ENCODE results near the gene CLEC4E. TPM values are rescaled to one million over a fixed set of nuclear protein-coding genes. Genes with fewer than 3 reads are reported as not detected.

CLEC4E gene
- polyA plus RNA-seq, 1 donor (not counting 4 experiments of a cell fraction or from before 2014, with no cell fraction given): not detected

- no peak for DNase-seq (ENCODE audit: low read depth, low spot score)
- Histone ChIP-seq H3K4me1 (ENCODE audit: control insufficient read depth, extremely low read depth, insufficient read depth, low read length) (no peaks in the 10 kb centered on the region), H3K4me2 (ENCODE audit: control insufficient read depth, extremely low read depth, insufficient read depth, low read depth, low read length) (no peak overlapping the region), H3K9ac (ENCODE audit: control insufficient read depth, extremely low read depth, insufficient read depth, low read length) (no peak overlapping the region), H3K4me3 (ENCODE audit: control insufficient read depth in 2 of 3, extremely low read depth in 1 of 3, insufficient read depth in 2 of 3, low read depth in 1 of 3, low read length in 3 of 3) (no peak overlapping the region), H3K27ac (ENCODE audit: control insufficient read depth, insufficient read depth, low read length) (no peak overlapping the region), H3K79me2 (ENCODE audit: control insufficient read depth, insufficient read depth, low read length) (no peaks in the 10 kb centered on the region), H3K27me3 (ENCODE audit: control insufficient read depth, extremely low read depth, insufficient read depth, low read length) (no peaks in the 10 kb centered on the region), H3K9me3 (ENCODE audit: control insufficient read depth, low read depth, low read length) (no peaks in the 10 kb centered on the region), H4K20me1 (ENCODE audit: control insufficient read depth, extremely low read depth, insufficient read depth, low read length) (no peaks in the 10 kb centered on the region), H3K36me3 (ENCODE audit: control insufficient read depth in 2 of 2, extremely low read depth in 1 of 2, insufficient read depth in 2 of 2, low read length in 2 of 2) (no peaks in the 10 kb centered on the region), H2AFZ (ENCODE audit: control insufficient read depth, low read length) (no peak overlapping the region), H3K9me1 (ENCODE audit: control insufficient read depth, extremely low read depth, insufficient read depth, low read length) (no peaks in the 10 kb centered on the region)
- TF ChIP-seq EZH2 (IDR thresholded peaks at IDR 0.05; ENCODE audit: low read length) (no peak), CTCF (optimal IDR thresholded peaks at IDR 0.05 in 1 of 3, IDR thresholded peaks at IDR 0.05 in 1 of 3, conservative IDR thresholded peaks at IDR 0.05 in 1 of 3; ENCODE audit: extremely low read depth in 1 of 3, insufficient read depth in 2 of 3, low read length in 3 of 3) (no peak)
- dilution Hi-C loops (cut with MboI; ENCODE audit: extremely low pct_ligation_motif_present, low sequenced_read_pairs): no loop called here
- no peak for FAIRE-seq
These were observed 47.6 kb downstream of the CLEC4E start for GRCh38 chr12:8493084-8493483.

- no peak for TF ChIP-seq CTCF (optimal IDR thresholded peaks at IDR 0.05 in 1 of 3, IDR thresholded peaks at IDR 0.05 in 1 of 3, conservative IDR thresholded peaks at IDR 0.05 in 1 of 3; ENCODE audit: extremely low read depth in 1 of 3, insufficient read depth in 2 of 3, low read length in 3 of 3)
- no peak for TF ChIP-seq EZH2 (IDR thresholded peaks at IDR 0.05; ENCODE audit: low read length)
- Histone ChIP-seq H3K9ac (ENCODE audit: control insufficient read depth, extremely low read depth, insufficient read depth, low read length) (no peak overlapping the region), H3K4me2 (ENCODE audit: control insufficient read depth, extremely low read depth, insufficient read depth, low read depth, low read length) (no peak overlapping the region), H3K4me3 (ENCODE audit: control insufficient read depth in 2 of 3, extremely low read depth in 1 of 3, insufficient read depth in 2 of 3, low read depth in 1 of 3, low read length in 3 of 3) (no peak overlapping the region), H3K27me3 (ENCODE audit: control insufficient read depth, extremely low read depth, insufficient read depth, low read length) (no peaks in the 10 kb centered on the region), H3K9me3 (ENCODE audit: control insufficient read depth, low read depth, low read length) (no peaks in the 10 kb centered on the region), H2AFZ (ENCODE audit: control insufficient read depth, low read length) (no peak overlapping the region), H3K4me1 (ENCODE audit: control insufficient read depth, extremely low read depth, insufficient read depth, low read length) (no peaks in the 10 kb centered on the region), H4K20me1 (ENCODE audit: control insufficient read depth, extremely low read depth, insufficient read depth, low read length) (no peaks in the 10 kb centered on the region), H3K9me1 (ENCODE audit: control insufficient read depth, extremely low read depth, insufficient read depth, low read length) (no peaks in the 10 kb centered on the region), H3K36me3 (ENCODE audit: control insufficient read depth in 2 of 2, extremely low read depth in 1 of 2, insufficient read depth in 2 of 2, low read length in 2 of 2) (no peaks in the 10 kb centered on the region), H3K79me2 (ENCODE audit: control insufficient read depth, insufficient read depth, low read length) (no peaks in the 10 kb centered on the region), H3K27ac (ENCODE audit: control insufficient read depth, insufficient read depth, low read length) (no peak overlapping the region)
- dilution Hi-C loops (cut with MboI; ENCODE audit: extremely low pct_ligation_motif_present, low sequenced_read_pairs): no loop called here
- DNase-seq (ENCODE audit: low read depth, low spot score) (no peak), FAIRE-seq (no peak)
These were observed 48.8 kb downstream of the CLEC4E start for GRCh38 chr12:8491646-8492530.

Small RNA genes lying within 50 kb of the gene (small RNA-seq; reads per million reads assigned to genes)
- gene RNU6-275P (ENCODE audit: insufficient read length in 3 of 3, low read depth in 3 of 3, low replicate concordance in 1 of 3): 0 reads per million in 3 experiments

Other genes with a start within 250 kb of the CLEC4E start
- gene CLEC6A, start 84.9 kb downstream of the CLEC4E start, polyA plus RNA-seq: not detected in 3 replicates
- not detected in 3 replicates for gene CLEC4D, start 27.4 kb downstream of the CLEC4E start, polyA plus RNA-seq
- not detected in 3 replicates for gene AICDA, start 72.0 kb upstream of the CLEC4E start, polyA plus RNA-seq
- gene MFAP5, start 121.9 kb upstream of the CLEC4E start, polyA plus RNA-seq: 295 to 394 TPM (median 317 TPM) in 3 replicates
- gene RIMKLB, start 157.1 kb upstream of the CLEC4E start, polyA plus RNA-seq: 25.4 to 51.1 TPM (median 31.6 TPM) in 3 replicates

All from keratinocyte (primary cell).